Stomach (tissue), 9 donors: Measurements from ENCODE around the gene ANKRD10. TPM values are rescaled to one million over a fixed set of nuclear protein-coding genes. Genes with fewer than 3 reads are reported as not detected.
"Not testable (repeated sequence)": the region's sequence is repeated elsewhere in the genome, so short reads cannot be mapped to it uniquely, and the experiment has no call there.

Experiments used
- DNase-seq, 2 donors: peaks; one replicate each; pipeline versions ENCODE4 v3.0.0 to v3.0.0-alpha.2; 2013 to 2019
- H3K27ac ChIP-seq, 5 donors: fragments of 200-600 bp in 4 of 5; sonication (generic) in 4 of 5; one replicate each; pipeline ENCODE4 v1.5.1; 2013 to 2019; ENCODE audit warnings: mild to moderate bottlenecking in 1 of 5, moderate library complexity in 1 of 5
- H3K27me3 ChIP-seq, 3 donors: fragments of 200-600 bp; sonication (generic); one replicate each; pipeline ENCODE4 v1.5.1; 2017 to 2019; ENCODE audit warnings: mixed run types in 1 of 3
- H3K36me3 ChIP-seq, 4 donors: fragments of 200-600 bp; sonication (generic); 1 replicate in 3 of 4; 2 replicates in 1 of 4; pipeline ENCODE4 v1.5.1; 2016 to 2019
- H3K4me1 ChIP-seq, 4 donors: fragments of 200-600 bp; sonication (generic); one replicate each; pipeline ENCODE4 v1.5.1; 2016 to 2019
- H3K4me3 ChIP-seq, 4 donors: fragments of 200-600 bp; sonication (generic) in 3 of 4; one replicate each; pipeline ENCODE4 v1.5.1; 2016 to 2019; ENCODE audit warnings: mild to moderate bottlenecking in 1 of 4
- H3K9me3 ChIP-seq, 4 donors: fragments of 200-600 bp; sonication (generic); one replicate each; pipeline ENCODE4 v1.5.1; 2016 to 2019
- EP300 ChIP-seq: sonication (generic); formaldehyde crosslinking; IDR thresholded peaks from one replicate; pipeline ENCODE4 v1.6.1; 2017; ENCODE audit warnings: antibody characterized with exemption
- POLR2A ChIP-seq, 4 donors: fragments of 450-650 bp; IDR thresholded peaks; one replicate each; pipeline ENCODE4 v1.6.1; 2016; ENCODE audit warnings: antibody characterized with exemption in 4 of 4, control low read depth in 2 of 4, mild to moderate bottlenecking in 1 of 4, moderate library complexity in 1 of 4
- POLR2AphosphoS5 ChIP-seq, 3 donors: sonication (generic); formaldehyde crosslinking; IDR thresholded peaks; one replicate each; pipeline ENCODE4 v1.6.1; 2016; ENCODE audit warnings: antibody characterized with exemption in 3 of 3
- WGBS, 5 donors: extraction: QIAGEN DNeasy Blood & Tissue Kit in 3 of 5; methylation state at CpG; one replicate each; pipeline versions ENCODE4 v1.1.5 to v1.1.7; 2013 to 2018; 5-methylcytosine and 5-hydroxymethylcytosine counted together
- intact Hi-C: fragments of 100-400 bp; cut with DNase I; formaldehyde crosslinking; loops from one replicate; pipeline ENCODE4 v1.15.1; 2023; ENCODE audit warnings: low total_unique reads
- polyA plus RNA-seq, 3 donors: library from polyadenylated mRNA; stranded (reverse); fragments of 200-250 nt; gene quantifications; one replicate each; pipeline ENCODE4 v1.2.3, GENCODE V29; 2013
- total RNA-seq, 5 donors: library from RNA; depleted of rRNA; stranded (reverse); fragments of >200 nt; gene quantifications; one replicate each; pipeline versions ENCODE4 v1.1.0 to v1.2.3, GENCODE V29; 2014 to 2016
- TF ChIP-seq, protein P1 (sequence below), 7 experiments: fragments of 450-650 bp in 4 of 7; fragments of 200-600 bp in 3 of 7; sonication (generic) in 3 of 7; IDR thresholded peaks; one replicate each; pipeline ENCODE4 v1.5.1; 2016 to 2019; ENCODE audit warnings: antibody characterized with exemption in 7 of 7, control low read depth in 2 of 7, mild to moderate bottlenecking in 1 of 7
- donor health status: healthy with polysubstance abuse.
- donor health status: Bipolar disorder and iron deficiency.
- donor health status: healthy.

Gene ANKRD10
- total and polyA plus RNA-seq, 8 donors = 37.4 to 246 (median 123) TPM

DNA sequence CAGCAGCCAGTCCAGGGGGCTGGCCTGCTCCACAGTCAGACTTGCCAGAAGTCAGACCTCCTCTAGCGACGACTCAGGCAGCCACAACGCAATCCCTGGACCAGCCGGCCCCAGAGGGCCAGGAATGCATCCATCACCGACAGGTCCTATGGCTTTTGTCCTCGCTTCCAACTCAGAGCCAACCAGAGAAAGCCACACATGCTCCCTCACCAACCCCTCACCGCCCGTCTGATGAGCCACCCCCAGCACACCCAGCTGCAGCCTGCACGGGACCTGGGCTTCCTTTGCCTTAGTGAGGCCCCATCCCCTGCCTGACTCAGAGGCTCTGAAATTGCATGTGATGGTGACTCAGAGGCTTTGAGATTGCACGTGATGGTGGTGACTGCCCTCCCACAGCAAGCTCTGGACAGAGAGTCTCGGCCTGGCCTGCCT lies 40.2 kb upstream of the ANKRD10 start:
- H3K4me3 ChIP-seq, H3K4me1 ChIP-seq, H3K9me3 ChIP-seq, H3K36me3 ChIP-seq, H3K27me3 ChIP-seq, intact Hi-C loops: not testable (repeated sequence)
- DNase-seq = peak; percentile 56 to 85
- peak in 2 of 3 donors; percentile 29 to 71 for TF ChIP-seq POLR2AphosphoS5 (IDR thresholded peaks at IDR 0.05)
- peak overlapping the region in 3 of 5 donors; percentile 59 to 64 (median 60) for H3K27ac ChIP-seq
- 31 to 49% (median 35%) methylated on average over 5 to 11 of the region's 11 CpGs for WGBS, 5 donors

DNA sequence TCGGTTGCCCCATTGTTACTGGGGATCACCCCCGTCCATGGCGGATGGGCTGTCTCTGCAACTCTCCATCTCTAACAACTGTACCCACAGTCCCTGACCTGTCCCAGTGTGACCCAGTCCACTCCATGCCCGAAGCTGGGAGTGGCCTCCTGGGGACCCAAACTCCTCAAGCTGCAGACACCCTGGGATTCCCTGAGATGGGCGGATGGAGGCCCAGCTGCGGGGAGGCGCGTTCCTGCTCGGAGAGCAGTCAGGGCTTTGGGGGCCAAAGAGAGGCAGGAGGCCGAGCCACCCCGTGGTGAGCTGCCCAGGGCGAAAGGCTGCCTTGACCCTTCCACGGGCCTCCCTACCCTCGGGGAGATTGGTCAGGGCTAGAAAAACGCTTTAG lies 39.7 kb upstream of the ANKRD10 start:
- H3K27ac ChIP-seq = peak overlapping the region in 3 of 5 donors; percentile 59 to 60 (median 60)
- not testable (repeated sequence) for H3K36me3 ChIP-seq, DNase-seq, H3K4me3 ChIP-seq, H3K9me3 ChIP-seq, H3K4me1 ChIP-seq, H3K27me3 ChIP-seq
- WGBS, 5 donors = 69 to 84% (median 77%) methylated on average over 6 to 14 of the region's 15 CpGs
- intact Hi-C loops = loop anchor here (5.0 kb wide), 1 partner anchor 1443 kb away; no protein-coding TSS in a partner anchor

DNA sequence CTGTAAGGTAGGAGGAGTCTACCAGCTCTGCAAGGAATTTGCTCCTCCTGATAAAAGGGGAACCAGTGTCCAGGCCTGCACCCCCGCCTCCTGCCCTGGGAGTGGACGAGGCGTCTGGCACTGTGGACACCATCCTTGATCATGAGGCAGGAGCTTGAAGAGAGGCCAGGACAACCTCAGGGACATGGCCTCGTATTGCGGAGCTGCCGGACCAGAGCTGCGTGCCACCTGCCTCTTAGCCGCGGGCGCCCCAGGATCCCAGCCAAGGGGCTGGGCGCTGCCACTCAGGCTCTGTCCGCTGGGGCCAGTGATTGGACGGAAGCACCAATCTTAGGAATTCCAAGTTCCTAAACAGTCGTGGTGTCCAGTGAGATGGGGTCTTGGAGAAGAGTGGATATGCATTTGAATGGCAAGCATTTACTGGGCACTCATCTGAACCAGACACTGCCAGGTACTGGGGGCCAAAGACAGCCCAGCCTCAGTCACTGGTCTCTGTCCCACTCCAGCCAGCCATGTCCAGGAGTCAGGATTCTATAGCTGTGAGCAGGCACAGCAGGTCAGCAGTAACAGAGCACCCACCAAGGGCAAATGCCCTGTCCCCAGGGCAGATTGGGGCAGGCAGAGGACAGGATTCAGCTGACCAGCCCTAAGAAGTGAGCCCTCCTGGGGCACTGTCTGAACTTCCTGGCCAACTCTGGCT lies 39.1 kb upstream of the ANKRD10 start:
- intact Hi-C loops = loop anchor here (5.0 kb wide), 1 partner anchor 1443 kb away; no protein-coding TSS in a partner anchor
- no peaks in the 10 kb centered on the region for H3K9me3 ChIP-seq
- H3K27ac ChIP-seq = peak overlapping the region in 1 of 5 donors; percentile 60
- peaks cover 0 to 3% (median 0%) of the 10 kb centered on the region in 3 donors for H3K27me3 ChIP-seq
- no peaks in the 10 kb centered on the region for H3K36me3 ChIP-seq
- TF ChIP-seq, protein P1, sequence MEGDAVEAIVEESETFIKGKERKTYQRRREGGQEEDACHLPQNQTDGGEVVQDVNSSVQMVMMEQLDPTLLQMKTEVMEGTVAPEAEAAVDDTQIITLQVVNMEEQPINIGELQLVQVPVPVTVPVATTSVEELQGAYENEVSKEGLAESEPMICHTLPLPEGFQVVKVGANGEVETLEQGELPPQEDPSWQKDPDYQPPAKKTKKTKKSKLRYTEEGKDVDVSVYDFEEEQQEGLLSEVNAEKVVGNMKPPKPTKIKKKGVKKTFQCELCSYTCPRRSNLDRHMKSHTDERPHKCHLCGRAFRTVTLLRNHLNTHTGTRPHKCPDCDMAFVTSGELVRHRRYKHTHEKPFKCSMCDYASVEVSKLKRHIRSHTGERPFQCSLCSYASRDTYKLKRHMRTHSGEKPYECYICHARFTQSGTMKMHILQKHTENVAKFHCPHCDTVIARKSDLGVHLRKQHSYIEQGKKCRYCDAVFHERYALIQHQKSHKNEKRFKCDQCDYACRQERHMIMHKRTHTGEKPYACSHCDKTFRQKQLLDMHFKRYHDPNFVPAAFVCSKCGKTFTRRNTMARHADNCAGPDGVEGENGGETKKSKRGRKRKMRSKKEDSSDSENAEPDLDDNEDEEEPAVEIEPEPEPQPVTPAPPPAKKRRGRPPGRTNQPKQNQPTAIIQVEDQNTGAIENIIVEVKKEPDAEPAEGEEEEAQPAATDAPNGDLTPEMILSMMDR (IDR thresholded peaks at IDR 0.05) = no peak
- TF ChIP-seq EP300 (no peak), POLR2AphosphoS5 (IDR thresholded peaks at IDR 0.05) (no peak), POLR2A (IDR thresholded peaks at IDR 0.05) (no peak)
- H3K4me3 ChIP-seq = no peak overlapping the region
- peaks cover 0 to 7% (median 2%) of the 10 kb centered on the region in 4 donors for H3K4me1 ChIP-seq
- DNase-seq = no peak
- 95 to 99% (median 96%) methylated on average over 7 to 14 of the region's 14 CpGs for whole genome bisulfite sequencing, 5 donors

DNA sequence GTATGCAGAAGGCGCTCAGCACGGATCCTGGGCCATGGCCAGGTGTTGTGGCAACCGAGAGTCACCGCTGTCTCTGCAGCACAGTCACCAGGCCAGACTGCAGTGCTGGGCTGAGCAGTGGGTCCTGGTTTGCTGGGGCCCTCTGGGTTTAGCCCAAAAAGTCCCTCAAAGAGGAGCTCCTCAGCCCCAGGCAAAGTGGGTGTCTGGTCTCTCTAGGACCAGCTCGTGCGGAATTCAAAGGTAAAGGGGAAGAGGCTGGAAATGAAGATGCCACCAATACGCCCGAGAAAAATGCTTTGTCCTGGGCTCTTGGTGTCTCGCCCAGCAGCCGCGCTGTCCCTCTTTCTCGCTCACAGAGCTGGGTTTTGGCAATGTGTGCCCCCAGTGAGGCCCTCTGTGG lies 38.5 kb upstream of the ANKRD10 start:
- H3K27ac ChIP-seq = no peak overlapping the region
- H3K27me3 ChIP-seq = peaks cover 0 to 3% (median 0%) of the 10 kb centered on the region in 3 donors
- DNase-seq = no peak
- H3K36me3 ChIP-seq = no peaks in the 10 kb centered on the region
- no peaks in the 10 kb centered on the region for H3K9me3 ChIP-seq
- peaks cover 0 to 7% (median 2%) of the 10 kb centered on the region in 4 donors for H3K4me1 ChIP-seq
- H3K4me3 ChIP-seq = no peak overlapping the region
- TF ChIP-seq POLR2A (IDR thresholded peaks at IDR 0.05) (no peak), POLR2AphosphoS5 (IDR thresholded peaks at IDR 0.05) (no peak), EP300 (no peak)
- TF ChIP-seq, protein P1 (IDR thresholded peaks at IDR 0.05) = no peak
- intact Hi-C loops = loop anchor here (5.0 kb wide), 1 partner anchor 1444 kb away; no protein-coding TSS in a partner anchor
- WGBS, 5 donors = 87 to 96% (median 92%) methylated on average over 12 of the region's 12 CpGs

DNA sequence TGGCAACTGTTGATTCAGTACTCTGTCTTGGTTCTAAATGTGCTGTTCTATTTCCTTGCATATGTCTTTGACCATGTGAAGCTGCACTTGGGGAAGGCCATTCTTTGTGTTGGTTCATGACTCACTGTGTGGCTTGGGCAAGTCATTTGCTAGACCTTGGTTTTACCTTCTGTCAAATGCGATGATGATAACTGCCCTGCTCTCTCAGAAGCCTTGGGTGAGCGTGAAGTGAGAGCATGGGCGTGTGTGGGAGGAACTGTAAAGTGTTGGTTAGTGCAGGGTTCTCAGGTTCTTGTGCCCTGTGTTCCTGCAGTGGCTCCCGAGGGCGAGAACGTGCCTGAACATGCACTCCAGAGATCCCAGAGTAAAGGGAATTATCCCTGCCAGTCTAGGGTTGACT lies 37.3 kb upstream of the ANKRD10 start:
- not testable (repeated sequence) for H3K27ac ChIP-seq, H3K36me3 ChIP-seq, H3K27me3 ChIP-seq, H3K4me3 ChIP-seq, H3K9me3 ChIP-seq, H3K4me1 ChIP-seq, DNase-seq
- WGBS, 5 donors = 63 to 83% (median 72%) methylated on average over 3 to 6 of the region's 6 CpGs
- intact Hi-C loops = loop anchor here (5.0 kb wide), 1 partner anchor 1445 kb away; no protein-coding TSS in a partner anchor
